Measurements from ENCODE around the gene SHC2. TPM values are rescaled to one million over a fixed set of nuclear protein-coding genes. Genes with fewer than 3 reads are reported as not detected.

The SHC2 gene
- total RNA-seq: 1 to 10 TPM in 1 of 2 donors, not detected in 1; 1.0 TPM

GRCh38 chr19:460877-461720 is at the start of gene SHC2:
SHC2 (minus strand) TSS chr19:461033; CDS start chr19:460996, 37 bp downstream.

DNA sequence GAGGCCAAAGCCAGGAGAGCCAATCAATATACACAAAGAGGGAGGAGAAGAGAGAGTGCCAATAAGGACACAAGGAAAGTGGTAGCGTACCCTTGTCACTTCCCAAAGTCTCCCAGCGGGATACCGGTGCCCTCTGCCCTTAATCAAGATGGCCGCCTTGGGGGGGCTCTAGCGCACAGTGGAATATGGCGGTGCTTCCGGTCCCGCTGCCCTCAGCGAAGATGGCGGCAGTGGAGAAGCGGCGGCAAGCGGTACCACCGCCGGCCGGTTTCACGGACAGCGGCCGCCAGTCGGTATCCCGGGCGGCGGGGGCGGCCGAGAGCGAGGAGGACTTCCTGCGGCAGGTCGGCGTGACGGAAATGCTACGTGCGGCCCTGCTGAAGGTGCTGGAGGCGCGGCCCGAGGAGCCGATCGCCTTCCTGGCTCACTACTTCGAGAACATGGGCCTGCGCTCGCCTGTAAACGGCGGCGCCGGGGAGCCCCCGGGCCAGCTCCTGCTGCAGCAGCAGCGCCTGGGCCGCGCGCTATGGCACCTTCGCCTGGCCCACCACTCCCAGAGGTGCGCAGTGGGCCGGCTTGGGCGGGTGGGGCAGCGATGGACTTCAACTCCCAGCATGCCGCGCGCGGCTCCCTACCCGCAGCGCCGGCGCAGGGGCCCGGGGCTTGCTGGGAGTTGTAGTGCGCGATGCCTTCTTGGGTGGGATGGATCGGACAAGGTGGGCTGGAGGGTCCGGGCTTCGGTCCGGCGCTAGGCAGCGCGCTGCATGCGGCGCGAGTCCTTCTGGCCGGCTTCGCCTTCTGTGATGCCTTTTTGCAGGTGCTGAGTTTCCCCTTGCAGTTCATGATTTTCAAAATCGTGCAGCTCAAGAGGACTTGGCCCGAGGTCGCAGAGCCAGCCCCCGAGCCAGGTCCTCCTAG is 46.7 kb upstream of the SHC2 start, which contains the start of gene TPGS1:
TSS of gene TPGS1 (plus strand) at position 212 of the 918 bp plus-strand sequence. CDS start at position 222, 10 bp downstream.

GRCh38 chr19:496112-496665 is 35.4 kb upstream of the SHC2 start, which contains the start of gene MADCAM1:
MADCAM1 (plus strand) TSS chr19:496486; CDS start chr19:496500, 14 bp downstream.

DNA sequence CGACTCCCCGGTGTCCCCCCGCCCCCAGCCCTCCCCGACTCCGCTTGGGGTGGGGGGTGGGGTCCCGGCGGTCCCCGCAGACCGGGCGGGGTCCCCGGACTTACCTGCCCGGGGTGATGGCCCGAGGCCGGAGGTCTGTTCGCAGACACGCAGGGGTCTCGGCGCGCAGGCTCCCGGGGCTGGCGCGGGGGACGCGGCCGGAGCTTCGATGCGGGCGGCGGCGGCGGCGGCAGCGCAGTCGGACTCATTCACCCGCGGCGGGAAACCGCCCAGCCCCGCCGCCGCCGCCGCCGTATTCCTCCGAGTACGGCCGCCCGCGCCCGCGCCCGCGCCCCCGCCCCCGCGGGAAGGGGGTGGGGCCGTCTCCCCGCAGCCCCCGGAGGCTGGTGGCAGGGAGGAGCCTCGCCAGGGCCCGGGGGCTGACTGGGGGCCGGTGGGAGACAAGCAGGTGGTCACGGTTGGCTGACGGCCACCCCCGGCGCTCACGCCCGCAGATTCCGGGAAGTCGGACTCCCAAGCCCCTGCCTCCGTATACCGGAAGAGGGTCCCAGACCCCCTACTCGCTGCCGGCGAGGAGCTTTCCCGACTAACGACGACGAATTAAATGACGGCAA is 51.8 kb downstream of the SHC2 start, which contains the start of gene C2CD4C:
TSS of gene C2CD4C (minus strand) at position 246 of the 614 bp plus-strand sequence. CDS start 786 bp downstream, outside the sequence.

Small RNA genes lying within 50 kb of the gene (small RNA-seq; reads per million reads assigned to genes)
- gene RNA5SP462: 0.04 to 0.06 reads per million in 2 donors

Other genes with a start within 250 kb of the SHC2 start
- gene PLPP2, start 169.6 kb downstream of the SHC2 start, total RNA-seq: 1 to 10 TPM; 1.4 to 4.7 TPM
- gene MIER2, start 116.2 kb downstream of the SHC2 start, total RNA-seq: 1 to 10 TPM; 7.2 to 8.0 TPM
- not detected for gene C2CD4C, start 51.9 kb downstream of the SHC2 start, total RNA-seq
- under 1 TPM; under 0.01 to 0.33 TPM for gene MADCAM1, start 35.5 kb upstream of the SHC2 start, total RNA-seq
- 10 to 100 TPM; 31.0 to 31.7 TPM for gene TPGS1, start 46.5 kb upstream of the SHC2 start, total RNA-seq
- gene CDC34, start 70.7 kb upstream of the SHC2 start, total RNA-seq: 10 to 100 TPM; 34.4 to 60.3 TPM
- not detected for gene GZMM, start 83.0 kb upstream of the SHC2 start, total RNA-seq
- gene BSG, start 111.6 kb upstream of the SHC2 start, total RNA-seq: 100 to 1,000 TPM; 294 to 345 TPM
- under 1 TPM; 0.67 to 0.69 TPM for gene HCN2, start 128.8 kb upstream of the SHC2 start, total RNA-seq
- gene POLRMT, start 172.5 kb upstream of the SHC2 start, total RNA-seq: 10 to 100 TPM; 23.4 to 38.0 TPM
- not detected for gene FGF22, start 178.8 kb upstream of the SHC2 start, total RNA-seq
- gene RNF126, start 202.2 kb upstream of the SHC2 start, total RNA-seq: 10 to 100 TPM; 53.3 to 78.6 TPM
- gene FSTL3, start 215.4 kb upstream of the SHC2 start, total RNA-seq: 10 to 100 TPM; 18.6 to 54.0 TPM
- not detected for gene PRSS57, start 234.4 kb upstream of the SHC2 start, total RNA-seq
- gene PALM, start 247.9 kb upstream of the SHC2 start, total RNA-seq: 10 to 100 TPM in 1 of 2 donors, 1 to 10 TPM in 1; 6.0 to 10.3 TPM